GM11168 (cell line): ENCODE results near the gene SRBD1.

Experiments
- in situ Hi-C: fragments of 300-500 bp; cut with MboI; formaldehyde crosslinking; loops from one replicate; pipeline ENCODE4 v1.12.0; 2022; ENCODE audit warnings: low sequenced_read_pairs; ENCODE audit not compliant: unreplicated experiment

SRBD1 gene

DNA sequence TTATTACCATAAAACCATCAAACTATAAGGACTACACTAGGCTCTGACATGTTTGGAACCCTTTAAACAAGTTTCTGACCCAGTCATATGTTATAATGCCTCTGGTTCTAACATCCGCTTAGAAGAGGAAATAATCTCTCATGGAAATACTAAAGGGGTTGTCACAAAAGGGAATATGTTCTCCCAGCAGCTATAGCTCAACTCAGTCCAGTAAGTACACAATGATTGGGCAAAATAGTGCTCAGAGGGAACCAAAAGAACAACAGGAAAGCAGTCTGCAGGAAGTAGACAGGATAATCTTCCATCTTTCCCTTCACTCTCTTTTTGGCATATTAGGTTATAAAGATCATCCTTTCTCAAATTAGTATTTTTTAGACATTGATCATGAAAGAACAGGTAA is 4.3 kb downstream of the SRBD1 start:
- in situ Hi-C loops = no loop called here

DNA sequence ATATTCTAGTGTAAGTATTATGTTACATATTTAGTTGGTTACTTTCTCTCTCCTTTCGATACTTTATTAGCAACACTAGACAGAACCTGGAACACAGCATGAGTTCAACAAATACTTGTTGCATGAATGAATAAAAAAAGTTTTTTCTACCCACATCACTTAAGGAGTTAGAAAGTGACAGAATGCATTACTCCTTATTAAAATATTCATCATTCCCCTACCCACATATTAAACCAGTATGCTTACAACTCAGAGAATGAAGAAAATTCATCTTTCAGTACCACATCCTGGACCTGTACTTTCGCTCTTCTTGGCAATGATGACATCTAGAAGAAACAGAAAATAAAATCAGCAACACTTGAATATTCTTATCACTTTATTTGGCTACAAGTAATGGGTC is 6.0 kb downstream of the SRBD1 start:
- in situ Hi-C loops = no loop called here

DNA sequence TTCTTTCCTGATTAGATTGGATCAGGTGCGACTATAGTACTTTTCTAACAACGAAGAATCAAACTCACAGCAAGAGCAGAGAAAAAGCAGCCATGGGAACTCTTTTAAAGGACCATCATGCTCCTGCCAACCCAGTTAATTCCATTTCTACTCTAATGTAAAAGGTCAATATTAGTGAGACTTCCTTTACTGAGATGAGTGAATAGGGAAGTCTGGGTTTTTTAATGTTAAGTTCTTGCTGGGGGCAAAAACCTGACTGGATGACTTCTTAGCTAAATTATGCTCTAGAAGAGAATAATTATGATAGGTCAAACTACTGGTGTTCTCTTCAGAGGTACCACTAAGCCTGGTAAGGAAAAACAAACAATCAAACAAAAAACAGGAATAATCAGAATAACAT is 8.4 kb downstream of the SRBD1 start:
- in situ Hi-C loops = no loop called here

DNA sequence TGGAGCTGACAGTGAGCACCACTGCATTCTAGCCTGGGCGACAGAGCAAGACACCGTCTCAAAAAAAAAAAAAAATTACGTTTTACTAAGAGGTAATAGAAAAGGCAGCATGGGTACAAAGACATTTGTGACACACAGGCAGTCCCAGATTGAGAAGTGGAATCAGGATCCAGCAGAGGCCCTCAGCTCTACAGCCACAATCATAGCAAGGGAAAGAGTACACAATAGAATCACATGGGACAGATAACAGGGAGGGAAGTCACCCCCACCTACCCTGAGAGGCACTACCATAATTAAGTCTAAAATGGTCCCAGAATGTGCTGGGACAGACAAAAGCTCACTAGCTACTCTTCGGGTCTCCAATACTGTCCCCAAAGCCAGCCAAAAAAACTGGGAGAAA is 12.5 kb downstream of the SRBD1 start:
- in situ Hi-C loops = no loop called here

DNA sequence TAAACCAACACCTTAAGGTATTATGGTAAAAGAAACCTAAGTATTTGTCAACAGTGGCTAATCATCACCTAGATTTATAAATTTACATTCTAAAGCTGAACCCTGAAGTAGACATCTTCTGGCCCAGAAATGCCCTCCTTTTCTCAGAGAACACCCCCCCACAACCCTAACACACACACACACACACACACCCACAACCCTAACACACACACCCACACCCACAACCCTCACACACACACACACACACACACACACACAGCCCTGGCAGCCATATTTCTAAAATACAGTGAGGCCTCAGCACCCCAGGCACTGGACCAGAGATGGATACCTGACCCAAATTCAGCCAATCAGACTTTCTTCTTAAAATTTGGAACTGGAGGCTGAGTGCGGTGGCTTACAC is 14.3 kb downstream of the SRBD1 start:
- in situ Hi-C loops = no loop called here

DNA sequence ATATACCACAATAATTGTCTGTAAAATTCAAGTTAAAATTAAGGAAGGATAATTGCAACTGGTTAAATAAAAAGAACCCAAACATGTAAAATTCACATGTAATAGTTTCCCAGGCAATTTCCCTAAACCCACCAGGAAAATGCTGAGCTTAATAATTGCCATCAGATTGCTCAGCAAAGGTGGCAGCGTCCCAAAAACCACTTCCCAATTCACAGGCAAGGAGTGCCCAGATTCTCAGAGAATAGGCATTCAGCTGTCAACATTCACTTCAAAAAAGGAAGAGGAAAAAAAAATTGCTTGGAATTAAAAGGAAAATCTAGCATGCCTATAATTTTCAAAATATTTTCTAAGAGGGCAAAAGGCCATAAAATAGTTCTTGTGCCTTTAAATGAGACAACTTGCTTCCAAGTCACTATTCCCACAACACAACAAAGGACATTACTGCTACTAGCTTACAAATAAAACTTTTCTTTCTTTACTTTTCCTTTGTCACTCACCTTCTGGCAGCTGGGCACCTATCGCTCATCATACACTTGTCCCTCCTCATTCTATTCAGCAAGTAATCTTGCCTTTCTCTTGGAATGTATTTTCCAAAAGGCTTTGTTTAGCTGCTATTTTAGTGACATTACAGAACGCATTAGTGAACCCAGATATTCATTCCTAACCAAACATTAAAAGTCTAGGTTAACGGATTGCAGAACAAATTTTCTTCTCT is 15.2 kb downstream of the SRBD1 start:
- in situ Hi-C loops = no loop called here

DNA sequence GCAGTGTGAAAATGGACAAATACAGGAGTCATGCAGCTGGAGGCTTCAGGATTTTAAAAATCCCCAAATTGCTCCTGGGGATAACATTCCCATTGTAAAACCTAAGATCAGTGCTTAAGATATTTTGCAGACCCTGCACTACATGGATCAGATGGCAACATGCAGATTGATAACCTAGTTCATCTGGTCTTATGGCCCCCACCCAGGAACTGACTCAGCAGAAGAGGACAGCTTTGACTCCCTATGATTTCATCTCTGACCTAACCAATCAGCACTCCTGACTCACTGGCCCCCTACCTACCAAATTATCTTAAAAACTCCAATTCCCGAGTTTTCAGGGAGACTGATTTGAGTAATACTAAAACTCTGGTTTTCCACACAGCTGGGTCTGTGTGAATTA is 20.0 kb downstream of the SRBD1 start:
- in situ Hi-C loops = no loop called here

DNA sequence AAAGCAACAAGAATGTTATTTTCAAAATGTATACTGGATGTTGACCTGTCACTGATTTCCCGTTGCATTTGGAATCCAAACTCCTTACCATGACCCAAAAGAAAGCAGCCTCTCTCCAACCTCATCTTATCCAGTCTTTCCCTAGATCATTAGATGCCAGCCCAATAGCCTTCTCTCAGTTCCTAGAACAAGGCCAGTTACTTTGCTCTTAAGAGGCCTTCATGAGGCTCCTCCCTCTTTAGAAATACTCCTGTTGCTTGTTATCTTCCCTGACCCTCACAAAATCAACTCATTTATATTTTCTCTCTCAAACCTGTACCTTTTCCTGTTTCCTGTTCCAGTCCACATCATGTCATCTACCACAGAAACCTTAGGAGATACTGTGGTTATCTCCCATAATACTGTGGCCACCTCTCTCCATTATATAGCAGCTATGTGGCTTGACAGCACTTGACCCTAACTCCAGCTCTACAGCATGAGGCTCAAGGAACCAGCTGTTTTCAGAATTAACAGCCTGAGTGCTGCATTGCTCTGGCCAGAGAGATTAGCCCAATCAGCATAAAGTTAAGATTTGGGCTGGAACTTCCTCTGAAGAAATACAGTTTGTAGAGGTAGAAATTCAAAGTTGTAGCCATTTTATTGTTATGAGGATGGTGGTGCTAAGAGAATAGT is 22.8 kb downstream of the SRBD1 start:
- in situ Hi-C loops = no loop called here

DNA sequence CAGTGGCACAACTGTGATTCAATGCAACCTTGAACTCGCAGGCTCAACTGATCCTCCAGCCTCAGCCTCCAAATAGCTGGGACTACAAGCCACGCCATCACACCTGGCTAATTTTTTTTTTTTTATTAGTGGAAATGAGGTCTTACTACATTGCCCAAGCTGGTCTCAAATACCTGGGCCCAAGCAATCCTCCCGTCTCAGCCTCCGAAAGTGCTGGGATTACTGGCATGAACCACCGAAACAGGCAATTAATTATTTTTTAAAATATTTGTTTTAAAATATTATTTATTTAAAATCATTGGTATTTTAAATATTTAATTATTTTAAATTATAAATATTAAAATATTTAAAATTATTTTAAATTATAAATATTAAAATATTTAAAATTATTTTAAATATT is 24.5 kb downstream of the SRBD1 start:
- in situ Hi-C loops = no loop called here

DNA sequence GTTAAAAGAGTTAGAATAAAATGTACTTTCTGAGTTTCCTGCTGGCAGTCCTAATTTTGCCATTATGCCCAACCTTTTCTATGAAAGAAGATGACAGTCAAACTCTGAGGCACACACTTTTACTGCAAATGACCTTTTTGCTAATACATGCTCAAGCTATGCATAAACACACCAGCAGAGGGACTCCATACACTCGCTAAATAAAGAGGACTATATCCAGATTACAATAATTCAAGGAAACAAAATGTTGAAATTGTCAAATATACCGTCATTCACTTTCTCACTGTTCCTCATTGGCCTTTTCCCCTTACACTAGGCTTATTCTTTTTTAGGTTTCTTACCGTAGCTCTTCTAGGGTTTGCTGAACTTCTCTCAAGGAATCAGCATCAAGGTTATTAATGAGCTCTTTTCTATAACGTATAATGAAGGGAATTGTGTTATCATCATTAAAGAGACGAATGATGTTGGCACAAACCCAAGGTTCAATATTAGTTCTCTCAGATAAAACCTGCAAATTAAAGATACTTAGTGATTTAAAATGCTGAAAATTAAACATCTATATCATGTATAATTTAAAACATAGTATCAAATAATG is 25.7 kb downstream of the SRBD1 start:
- in situ Hi-C loops = no loop called here

DNA sequence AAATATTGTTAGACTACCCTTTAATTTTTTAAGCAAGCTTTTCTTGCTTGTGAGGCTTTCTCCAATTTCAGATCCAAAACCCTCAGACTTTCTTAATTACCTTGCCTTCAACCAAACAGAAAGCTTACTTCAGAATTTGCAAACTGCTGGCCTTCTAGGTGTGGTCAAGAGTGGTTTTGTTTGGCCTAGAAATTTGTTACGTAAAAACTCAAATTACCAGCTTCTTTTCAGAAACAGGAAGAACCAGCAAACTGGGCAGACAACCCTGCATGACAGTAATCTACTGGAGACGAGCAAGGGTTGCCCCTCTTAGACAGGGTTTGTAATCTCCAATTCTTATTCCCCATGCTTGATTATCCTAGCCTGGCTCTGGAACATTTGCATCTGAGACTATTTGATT is 27.1 kb downstream of the SRBD1 start:
- in situ Hi-C loops = no loop called here

DNA sequence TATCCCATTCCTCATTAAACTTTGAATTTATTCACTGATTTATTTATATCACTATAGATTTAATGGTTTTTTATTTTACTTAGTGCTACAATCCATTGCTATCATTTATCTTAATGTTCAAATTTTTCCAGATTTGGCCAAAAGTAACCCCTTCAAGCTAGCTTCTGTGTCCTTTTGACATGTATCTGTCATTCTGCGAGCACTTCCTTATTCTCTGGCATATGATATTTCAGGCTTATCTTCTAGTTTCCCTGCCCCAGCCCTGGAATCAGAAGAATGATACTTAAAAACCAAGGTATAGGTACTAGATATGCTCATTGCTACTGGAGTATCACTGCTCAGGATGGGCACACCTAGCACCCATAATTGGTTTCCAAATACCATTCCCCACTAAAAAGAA is 28.5 kb downstream of the SRBD1 start:
- in situ Hi-C loops = no loop called here

DNA sequence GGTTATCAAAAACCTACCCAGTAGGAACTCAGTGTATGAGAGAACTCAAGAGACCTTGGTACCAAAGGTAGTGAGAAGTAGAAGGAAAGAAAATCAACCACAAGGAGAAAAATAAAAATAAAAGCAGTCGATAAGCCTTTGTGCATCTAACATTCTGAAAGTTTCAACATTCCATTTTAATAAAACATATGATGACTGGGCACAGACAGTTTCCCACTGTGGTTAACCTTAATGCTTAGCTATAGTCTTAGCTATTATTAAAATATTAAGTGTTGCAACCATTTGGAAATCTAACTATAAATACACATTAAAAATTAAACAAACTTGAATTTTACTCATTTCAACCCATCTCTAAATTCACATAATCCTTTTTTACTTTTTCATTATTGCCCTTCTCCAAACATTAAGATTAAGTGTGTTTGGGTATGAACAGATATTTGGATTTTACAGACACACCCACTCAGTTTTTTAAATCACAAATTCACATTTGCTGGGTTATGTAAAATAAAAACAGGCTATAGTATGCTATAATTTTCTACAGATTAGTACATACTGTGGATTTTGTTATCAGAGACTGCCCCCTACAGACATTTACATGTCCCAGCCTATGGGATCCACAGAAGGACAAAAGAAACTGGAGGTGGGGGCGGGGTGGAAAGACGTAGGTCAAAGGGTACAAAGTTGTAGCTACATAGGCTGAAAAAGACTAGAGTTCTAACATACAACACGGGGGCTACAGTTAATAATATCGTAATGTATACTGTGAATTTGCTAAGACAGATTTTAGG is 32.8 kb downstream of the SRBD1 start:
- in situ Hi-C loops = no loop called here

DNA sequence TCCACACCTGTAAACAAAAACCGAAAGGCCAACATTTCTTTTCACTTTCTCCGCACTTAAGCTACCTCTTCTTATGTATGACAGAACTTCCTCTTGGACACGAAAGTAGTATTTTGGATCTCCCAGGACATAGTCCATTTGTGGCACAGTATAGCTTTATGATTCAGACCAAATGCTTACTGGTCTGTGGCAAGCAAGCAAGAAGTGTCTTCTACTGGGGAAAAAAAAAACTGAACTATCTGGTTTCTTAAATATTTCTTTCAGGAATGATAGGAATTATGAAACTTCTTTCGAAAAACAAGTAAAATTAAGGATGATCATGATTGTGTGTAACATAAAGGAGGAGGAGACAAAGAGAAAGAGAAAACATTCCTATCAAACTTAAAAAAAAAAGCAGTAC is 33.6 kb downstream of the SRBD1 start:
- in situ Hi-C loops = no loop called here

DNA sequence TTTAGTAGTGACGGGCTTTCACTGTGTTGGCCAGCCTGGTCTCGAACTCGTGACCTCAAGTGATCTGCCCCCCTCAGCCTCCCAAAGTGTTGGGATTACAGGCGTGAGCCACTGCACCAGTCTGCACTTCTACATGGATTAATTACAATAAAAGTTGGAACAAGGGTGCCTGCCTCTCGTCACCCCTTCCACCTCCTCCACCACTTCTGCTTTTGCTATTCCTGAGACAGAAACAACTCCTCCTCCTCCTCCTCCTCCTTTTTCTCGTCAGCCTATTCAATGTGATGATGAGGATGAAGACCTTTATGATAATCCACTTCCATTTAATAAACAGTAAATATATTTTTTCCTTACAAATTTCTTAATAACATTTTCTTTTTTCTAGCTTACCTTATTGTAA is 35.2 kb downstream of the SRBD1 start:
- in situ Hi-C loops = no loop called here

DNA sequence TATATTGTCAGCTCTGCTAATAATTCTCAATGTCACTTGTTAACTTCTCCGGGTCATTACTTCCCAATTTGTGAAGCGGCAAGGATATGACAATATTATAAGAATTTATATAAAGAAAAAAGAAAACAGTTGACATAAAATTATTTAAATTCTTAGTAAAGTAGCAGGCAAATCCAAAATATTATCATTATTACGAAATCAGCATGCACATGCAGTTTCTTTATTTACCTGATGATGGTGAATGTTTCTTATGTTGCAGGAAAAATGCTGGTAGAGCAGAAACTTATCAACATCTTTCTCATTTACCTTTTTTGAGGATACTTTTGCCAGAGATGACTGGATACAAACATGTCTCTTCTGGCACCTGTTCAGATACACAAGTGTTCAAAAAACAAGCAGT is 38.1 kb downstream of the SRBD1 start:
- in situ Hi-C loops = no loop called here

DNA sequence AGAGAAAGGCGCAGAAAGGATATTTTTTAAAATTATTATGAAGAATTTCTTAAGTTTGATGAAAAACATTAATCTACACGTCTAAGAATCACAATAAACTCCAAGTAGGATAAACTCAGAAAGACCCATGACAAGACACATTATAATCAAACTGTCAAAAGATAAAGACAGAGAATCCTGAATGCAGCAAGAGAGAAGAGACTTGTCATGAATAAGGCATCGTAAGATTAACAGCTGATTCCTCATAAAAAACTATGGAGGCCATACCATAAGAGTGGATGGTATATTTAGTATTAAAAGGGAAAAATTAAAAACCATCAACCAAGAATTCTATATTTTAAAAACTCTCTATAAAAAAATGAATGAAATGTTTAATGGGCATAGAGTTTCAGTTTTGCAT is 39.1 kb downstream of the SRBD1 start:
- in situ Hi-C loops = no loop called here

DNA sequence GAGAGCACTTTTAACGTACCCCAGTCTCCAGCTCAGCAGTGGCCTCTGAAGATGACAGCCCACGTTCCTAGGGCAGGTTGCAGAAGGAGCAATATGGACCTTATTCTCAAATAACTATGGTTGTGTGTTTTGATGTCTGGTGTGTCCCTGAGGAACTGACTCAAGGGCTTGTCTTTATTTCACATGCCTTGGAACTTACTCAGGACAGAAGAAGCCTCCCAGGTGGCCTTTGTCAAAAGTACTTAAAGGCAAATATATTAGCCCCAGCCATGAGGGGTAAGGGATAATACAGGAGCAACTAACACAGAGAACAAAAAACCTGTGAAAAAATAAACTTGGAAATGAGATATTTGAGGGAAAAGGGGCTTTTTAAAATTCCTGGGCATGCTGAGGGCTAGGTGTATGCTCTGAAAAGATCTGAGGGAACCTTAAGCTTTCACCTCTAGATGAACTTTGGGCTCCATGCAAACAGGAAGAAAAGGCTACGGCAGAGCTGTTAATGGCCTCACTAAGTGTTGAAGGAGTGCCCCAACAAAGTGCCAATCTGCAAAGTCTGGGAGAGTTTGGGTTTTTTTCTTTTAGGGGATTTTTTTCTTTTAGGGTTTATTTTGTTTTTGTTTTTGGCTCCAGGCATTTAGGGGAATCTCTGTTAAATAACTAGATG is 40.3 kb downstream of the SRBD1 start:
- in situ Hi-C loops = no loop called here

DNA sequence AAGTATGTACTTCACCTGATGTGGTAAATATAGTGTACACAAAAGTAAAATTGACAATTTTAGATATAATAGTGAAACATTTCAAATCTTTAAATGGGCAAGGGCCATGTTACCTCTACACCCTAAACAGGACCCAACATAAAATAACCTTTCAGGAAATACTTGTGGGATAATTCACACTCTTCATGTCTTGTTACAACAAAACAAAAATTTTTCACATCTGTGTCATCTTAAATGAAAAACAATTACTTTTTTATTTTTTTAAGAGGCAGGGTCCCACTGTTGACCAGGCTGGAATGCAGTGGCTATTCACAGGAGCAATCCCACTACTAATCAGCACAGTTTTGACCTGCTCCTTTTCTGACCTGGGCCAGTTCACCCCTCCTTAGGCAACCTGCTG is 42.1 kb downstream of the SRBD1 start:
- in situ Hi-C loops = no loop called here

DNA sequence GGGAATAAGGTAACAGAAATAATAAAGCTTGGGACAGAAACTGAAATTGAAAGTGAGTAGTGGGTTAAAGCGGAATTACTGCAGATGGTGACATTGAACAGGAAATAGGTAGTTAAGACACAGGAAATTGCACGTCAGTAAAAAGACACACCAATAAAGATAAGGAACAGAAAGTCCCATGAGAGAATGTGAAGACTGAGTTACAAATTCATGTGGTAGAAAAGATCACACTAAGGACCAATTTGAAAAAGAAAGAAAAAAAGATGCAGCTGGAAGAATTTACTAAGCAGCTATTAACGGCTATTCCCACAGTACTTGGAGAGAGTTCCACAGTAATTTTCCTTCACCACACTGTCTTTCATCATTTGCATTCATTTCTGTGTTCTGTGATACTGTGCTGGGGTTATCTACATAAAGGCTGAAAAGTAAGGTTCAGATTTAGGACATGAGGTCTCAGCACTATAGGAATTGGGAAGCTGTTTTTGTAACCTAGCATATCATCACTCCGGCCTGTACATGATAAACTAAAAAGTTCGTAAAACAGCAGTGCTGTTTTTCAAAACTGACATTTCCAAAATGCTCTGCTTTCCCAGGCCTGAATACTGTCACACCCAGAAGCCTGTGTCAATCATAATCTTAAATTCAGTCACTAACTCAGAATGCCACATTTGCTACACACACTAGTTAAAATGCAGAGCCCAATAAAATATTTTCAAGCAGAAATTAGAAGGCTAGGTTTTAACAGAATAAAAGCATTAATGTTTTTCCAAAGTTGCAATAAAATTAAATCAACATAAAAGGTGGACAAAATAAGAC is 42.9 kb downstream of the SRBD1 start:
- in situ Hi-C loops = no loop called here
